ENCODE measurements around the gene CDK5RAP1.

Gene CDK5RAP1

DNA sequence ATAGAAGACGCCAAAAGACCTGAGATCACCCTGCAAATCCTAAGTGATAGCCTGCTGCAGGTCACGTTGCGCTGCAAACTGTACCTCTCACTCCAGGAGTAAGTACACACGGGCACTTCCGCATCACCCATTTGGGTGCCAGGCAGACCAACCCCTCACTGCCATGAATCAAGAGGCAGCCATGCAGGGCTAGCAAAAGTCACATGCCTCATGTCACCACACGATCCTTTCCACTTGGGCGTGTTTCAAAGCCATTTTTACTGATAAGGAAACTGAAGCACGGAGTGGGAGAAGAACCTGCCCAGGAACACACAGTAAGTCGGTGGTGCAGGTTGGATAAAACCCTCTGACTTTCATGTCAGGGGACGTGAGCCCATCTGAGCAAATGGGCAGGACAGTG, 81.3 kb downstream of the CDK5RAP1 start:
- TF ChIP-seq MAX (IDR thresholded peaks at IDR 0.05; ENCODE audit: low read depth, low read length) (no peak), POLR2A (IDR thresholded peaks at IDR 0.05; ENCODE audit: extremely low read depth, insufficient read length) (no peak), MYC (IDR thresholded peaks at IDR 0.05; ENCODE audit: low read depth, low read length) (no peak), CTCF (IDR thresholded peaks at IDR 0.05; ENCODE audit: low read depth, low read length) (no peak)
- DNase-seq (ENCODE audit: low read depth): no peak

GRCh38 chr20:33318096-33318429, 83.3 kb downstream of the CDK5RAP1 start:
- TF ChIP-seq POLR2A (IDR thresholded peaks at IDR 0.05; ENCODE audit: extremely low read depth, insufficient read length) (no peak), CTCF (IDR thresholded peaks at IDR 0.05; ENCODE audit: low read depth, low read length) (no peak), MAX (IDR thresholded peaks at IDR 0.05; ENCODE audit: low read depth, low read length) (no peak), MYC (IDR thresholded peaks at IDR 0.05; ENCODE audit: low read depth, low read length) (no peak)
- no peak overlapping the region for H3K4me3 ChIP-seq (ENCODE audit: low read depth, low read length)
- DNase-seq (ENCODE audit: low read depth): no peak

More for the DNA sequence above, 81.3 kb downstream of the CDK5RAP1 start:
- no peak overlapping the region for H3K4me3 ChIP-seq (ENCODE audit: low read depth, low read length)

DNA sequence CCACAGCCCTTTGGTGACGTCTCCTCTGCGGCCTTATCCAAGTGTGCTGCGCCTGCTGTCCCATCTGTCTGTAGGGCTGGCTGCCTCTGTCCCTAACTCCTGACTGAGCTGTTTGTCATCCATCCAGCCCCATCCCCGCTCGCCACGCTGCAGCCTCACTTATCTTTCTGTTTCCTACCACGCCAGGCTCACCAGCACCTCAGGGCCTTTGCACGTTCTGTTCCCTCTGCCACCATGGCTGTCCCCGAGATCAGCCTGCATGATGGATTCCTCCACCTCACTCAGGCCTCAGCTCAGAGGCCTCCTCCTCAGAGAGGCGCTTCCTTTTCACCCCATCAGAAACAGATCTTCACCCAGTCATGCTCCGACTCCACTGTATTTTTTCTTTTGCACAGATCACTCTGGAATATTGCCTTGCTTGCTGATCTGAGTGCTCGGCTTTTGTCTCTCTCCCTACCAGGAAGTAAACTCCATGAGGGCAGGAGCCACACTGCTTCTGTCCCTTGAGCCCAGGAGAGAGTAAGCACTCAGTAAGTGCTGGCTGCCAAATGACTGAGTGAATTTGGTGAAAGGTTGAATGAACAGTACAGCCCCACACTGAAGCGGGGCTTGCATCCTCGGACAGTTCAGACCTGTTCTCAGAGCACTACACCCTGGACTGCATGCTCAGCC, 83.8 kb downstream of the CDK5RAP1 start:
- no peak overlapping the region for H3K4me3 ChIP-seq (ENCODE audit: low read depth, low read length)
- no peak for DNase-seq (ENCODE audit: low read depth)
- TF ChIP-seq CTCF (IDR thresholded peaks at IDR 0.05; ENCODE audit: low read depth, low read length): no peak
- TF ChIP-seq MAX (IDR thresholded peaks at IDR 0.05; ENCODE audit: low read depth, low read length): no peak
- no peak for TF ChIP-seq MYC (IDR thresholded peaks at IDR 0.05; ENCODE audit: low read depth, low read length)
- no peak for TF ChIP-seq POLR2A (IDR thresholded peaks at IDR 0.05; ENCODE audit: extremely low read depth, insufficient read length)

GRCh38 chr20:33316958-33317357, 84.4 kb downstream of the CDK5RAP1 start:
- H3K4me3 ChIP-seq (ENCODE audit: low read depth, low read length): no peak overlapping the region
- DNase-seq (ENCODE audit: low read depth): no peak
- no peak for TF ChIP-seq CTCF (IDR thresholded peaks at IDR 0.05; ENCODE audit: low read depth, low read length)
- no peak for TF ChIP-seq MAX (IDR thresholded peaks at IDR 0.05; ENCODE audit: low read depth, low read length)
- no peak for TF ChIP-seq MYC (IDR thresholded peaks at IDR 0.05; ENCODE audit: low read depth, low read length)
- TF ChIP-seq POLR2A (IDR thresholded peaks at IDR 0.05; ENCODE audit: extremely low read depth, insufficient read length): no peak

DNA sequence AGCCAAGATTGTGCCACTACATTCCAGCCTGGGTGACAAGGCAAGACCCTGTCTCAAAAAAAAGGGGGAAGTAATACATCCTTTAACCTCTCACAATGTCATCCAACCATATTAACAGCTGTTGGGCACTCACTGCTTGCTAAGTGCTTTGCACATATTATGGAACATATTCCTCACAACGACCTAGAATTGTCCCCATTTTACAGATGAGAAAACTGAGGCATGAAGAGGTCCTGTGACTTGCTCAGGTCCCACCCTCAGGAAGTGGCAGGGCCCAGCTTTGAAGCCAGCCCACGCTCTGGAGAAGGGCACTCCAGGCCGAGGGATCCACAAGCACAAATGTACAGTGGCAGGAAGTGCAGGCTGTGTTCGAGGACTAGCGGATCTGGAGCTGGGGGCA, 85.0 kb downstream of the CDK5RAP1 start:
- no peak for DNase-seq (ENCODE audit: low read depth)
- H3K4me3 ChIP-seq (ENCODE audit: low read depth, low read length): no peak overlapping the region
- TF ChIP-seq MAX (IDR thresholded peaks at IDR 0.05; ENCODE audit: low read depth, low read length): no peak
- no peak for TF ChIP-seq MYC (IDR thresholded peaks at IDR 0.05; ENCODE audit: low read depth, low read length)
- no peak for TF ChIP-seq POLR2A (IDR thresholded peaks at IDR 0.05; ENCODE audit: extremely low read depth, insufficient read length)
- TF ChIP-seq CTCF (IDR thresholded peaks at IDR 0.05; ENCODE audit: low read depth, low read length): no peak
